PC-3 (cell line): Measurements from ENCODE around the gene CEP112.

Experiments
- CTCF ChIP-seq: fragments of 300-600 bp; sonication (generic); conservative IDR thresholded peaks from 2 replicates; pipeline ENCODE4 v1.5.1; 2017; ENCODE audit warnings: antibody characterized with exemption, low read depth, mild to moderate bottlenecking, low read length
- EZH2 ChIP-seq: fragments of 300-600 bp; sonication (generic); IDR thresholded peaks from one replicate; pipeline ENCODE4 v1.6.1; 2017; ENCODE audit warnings: antibody characterized with exemption, mild to moderate bottlenecking, low read length; ENCODE audit not compliant: unreplicated experiment
- EZH2phosphoT487 ChIP-seq: fragments of 300-600 bp; sonication (generic); IDR thresholded peaks from 2 replicates; pipeline ENCODE4 v1.6.1; 2018; ENCODE audit warnings: mild to moderate bottlenecking, antibody characterized with exemption, low read length, borderline replicate concordance

GRCh38 chr17:65900216-65900615, 291.7 kb downstream of the CEP112 start:
- TF ChIP-seq CTCF: no peak
- no peak for TF ChIP-seq EZH2
- TF ChIP-seq EZH2phosphoT487: no peak
